IPS DF 6.9 (cell line): ENCODE measurements around the gene F3.

ENCODE experiments used
- DNase-seq: peaks from one replicate; pipeline ENCODE4 v3.0.0-alpha.2; 2013; ENCODE audit warnings: low read depth, low spot score
- H3K27ac ChIP-seq: one replicate; pipeline ENCODE4 v1.5.1; 2013; ENCODE audit warnings: low read length, control low read depth
- H3K27me3 ChIP-seq: 2 replicates; pipeline ENCODE4 v1.6.1; 2013; ENCODE audit warnings: mild to moderate bottlenecking, low read length; ENCODE audit not compliant: control insufficient read depth, insufficient read depth
- H3K36me3 ChIP-seq: 2 replicates; pipeline ENCODE4 v1.6.1; 2013; ENCODE audit warnings: low read length; ENCODE audit not compliant: control insufficient read depth, insufficient read depth
- H3K4me1 ChIP-seq: 2 replicates; pipeline ENCODE4 v1.6.1; 2013; ENCODE audit warnings: low read length; ENCODE audit not compliant: control insufficient read depth, insufficient read depth
- H3K4me3 ChIP-seq: 2 replicates; pipeline ENCODE4 v1.5.1; 2013; ENCODE audit warnings: mild to moderate bottlenecking, low read length
- H3K9me3 ChIP-seq: 2 replicates; pipeline ENCODE4 v1.6.1; 2013; ENCODE audit warnings: low read length, inconsistent platforms; ENCODE audit not compliant: control insufficient read depth, insufficient read depth
- WGBS: extraction: QIAGEN DNeasy Blood & Tissue Kit; methylation state at CpG from one replicate; pipeline ENCODE4 v1.1.7; 2013; ENCODE audit warnings: mixed read lengths, missing lambda C conversion rate; ENCODE audit not compliant: insufficient read length, insufficient coverage; 5-methylcytosine and 5-hydroxymethylcytosine counted together

Gene F3

GRCh38 chr1:94528826-94529225, 12.7 kb downstream of the F3 start:
- no peak overlapping the region for H3K27ac ChIP-seq
- peaks cover 9% of the 10 kb centered on the region for H3K36me3 ChIP-seq
- no CpG with 5 or more reads among the region's 5 CpGs for WGBS
- no peaks in the 10 kb centered on the region for H3K27me3 ChIP-seq
- no peak overlapping the region for H3K4me3 ChIP-seq
- no peak for DNase-seq
- no peaks in the 10 kb centered on the region for H3K9me3 ChIP-seq
- H3K4me1 ChIP-seq, result no peaks in the 10 kb centered on the region

GRCh38 chr1:94528299-94528698, 13.3 kb downstream of the F3 start:
- Histone ChIP-seq H3K9me3 (no peaks in the 10 kb centered on the region), H3K27me3 (no peaks in the 10 kb centered on the region), H3K36me3 (peaks cover 9% of the 10 kb centered on the region), H3K27ac (no peak overlapping the region), H3K4me3 (no peak overlapping the region), H3K4me1 (no peaks in the 10 kb centered on the region)
- no CpG with 5 or more reads among the region's 1 CpG for WGBS
- DNase-seq, result no peak

- no peaks in the 10 kb centered on the region for H3K9me3 ChIP-seq
- no CpG with 5 or more reads among the region's 1 CpG for WGBS
- H3K4me1 ChIP-seq, result no peaks in the 10 kb centered on the region
- no peak for DNase-seq
- no peak overlapping the region for H3K27ac ChIP-seq
- peaks cover 9% of the 10 kb centered on the region for H3K36me3 ChIP-seq
- H3K4me3 ChIP-seq, result no peak overlapping the region
- no peaks in the 10 kb centered on the region for H3K27me3 ChIP-seq
These were observed 14.0 kb downstream of the F3 start for GRCh38 chr1:94527447-94528031.

- H3K4me3 ChIP-seq, result no peak overlapping the region
- no peak overlapping the region for H3K27ac ChIP-seq
- H3K4me1 ChIP-seq, result no peaks in the 10 kb centered on the region
- no peaks in the 10 kb centered on the region for H3K9me3 ChIP-seq
- DNase-seq, result no peak
- H3K36me3 ChIP-seq, result peaks cover 3% of the 10 kb centered on the region; the same call in 1 of the 2 replicates
- WGBS, result no CpG with 5 or more reads among the region's 7 CpGs
- H3K27me3 ChIP-seq, result no peaks in the 10 kb centered on the region
These were observed 15.2 kb downstream of the F3 start for GRCh38 chr1:94526152-94526980.

GRCh38 chr1:94524531-94524930, 17.0 kb downstream of the F3 start:
- H3K36me3 ChIP-seq, result no peaks in the 10 kb centered on the region
- H3K9me3 ChIP-seq, result no peaks in the 10 kb centered on the region
- no peaks in the 10 kb centered on the region for H3K27me3 ChIP-seq
- no CpG with 5 or more reads among the region's 6 CpGs for WGBS
- H3K4me3 ChIP-seq, result no peak overlapping the region
- no peak overlapping the region for H3K27ac ChIP-seq
- H3K4me1 ChIP-seq, result no peaks in the 10 kb centered on the region
- DNase-seq, result no peak

GRCh38 chr1:94522304-94522703, 19.3 kb downstream of the F3 start:
- no peak for DNase-seq
- no peaks in the 10 kb centered on the region for H3K27me3 ChIP-seq
- no CpG with 5 or more reads among the region's 4 CpGs for WGBS

GRCh38 chr1:94519351-94519750, 22.2 kb downstream of the F3 start:
- Histone ChIP-seq H3K27ac (no peak overlapping the region), H3K9me3 (no peaks in the 10 kb centered on the region), H3K4me1 (no peaks in the 10 kb centered on the region), H3K27me3 (no peaks in the 10 kb centered on the region), H3K4me3 (no peak overlapping the region), H3K36me3 (no peaks in the 10 kb centered on the region)
- no CpG with 5 or more reads among the region's 2 CpGs for WGBS
- no peak for DNase-seq

More at GRCh38 chr1:94522304-94522703, 19.3 kb downstream of the F3 start:
- Histone ChIP-seq H3K36me3 (no peaks in the 10 kb centered on the region), H3K4me1 (no peaks in the 10 kb centered on the region), H3K9me3 (no peaks in the 10 kb centered on the region), H3K4me3 (no peak overlapping the region), H3K27ac (no peak overlapping the region)

- WGBS, result no CpG with 5 or more reads among the region's 1 CpG
- Histone ChIP-seq H3K4me1 (no peaks in the 10 kb centered on the region), H3K27me3 (no peaks in the 10 kb centered on the region), H3K9me3 (no peaks in the 10 kb centered on the region), H3K4me3 (no peak overlapping the region), H3K36me3 (no peaks in the 10 kb centered on the region), H3K27ac (no peak overlapping the region)
- no peak for DNase-seq
These were observed 26.1 kb downstream of the F3 start for GRCh38 chr1:94515296-94515947.

GRCh38 chr1:94514095-94514727, 27.3 kb downstream of the F3 start:
- no peak overlapping the region for H3K27ac ChIP-seq
- no CpG with 5 or more reads among the region's 2 CpGs for WGBS
- no peaks in the 10 kb centered on the region for H3K9me3 ChIP-seq
- no peaks in the 10 kb centered on the region for H3K27me3 ChIP-seq
- H3K4me1 ChIP-seq, result no peaks in the 10 kb centered on the region
- H3K4me3 ChIP-seq, result no peak overlapping the region
- no peaks in the 10 kb centered on the region for H3K36me3 ChIP-seq
- DNase-seq, result no peak

- no peak for DNase-seq
- Histone ChIP-seq H3K4me1 (no peaks in the 10 kb centered on the region), H3K9me3 (no peaks in the 10 kb centered on the region), H3K27me3 (no peaks in the 10 kb centered on the region), H3K4me3 (no peak overlapping the region), H3K36me3 (no peaks in the 10 kb centered on the region), H3K27ac (no peak overlapping the region)
- WGBS, result no CpG with 5 or more reads among the region's 2 CpGs
These were observed 28.7 kb downstream of the F3 start for GRCh38 chr1:94512816-94513215.
